VCaP (cell line): Measurements from ENCODE around the gene TEN1.

Experiments used
- H3K27ac ChIP-seq: fragments of 450-650 bp; 2 replicates; pipeline ENCODE4 v1.5.1; 2017
- CTCF ChIP-seq: fragments of 450-650 bp; conservative IDR thresholded peaks from 2 replicates; pipeline ENCODE4 v1.5.1; 2017; ENCODE audit warnings: mild to moderate bottlenecking, moderate library complexity

The TEN1 gene, protein sequence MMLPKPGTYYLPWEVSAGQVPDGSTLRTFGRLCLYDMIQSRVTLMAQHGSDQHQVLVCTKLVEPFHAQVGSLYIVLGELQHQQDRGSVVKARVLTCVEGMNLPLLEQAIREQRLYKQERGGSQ

DNA sequence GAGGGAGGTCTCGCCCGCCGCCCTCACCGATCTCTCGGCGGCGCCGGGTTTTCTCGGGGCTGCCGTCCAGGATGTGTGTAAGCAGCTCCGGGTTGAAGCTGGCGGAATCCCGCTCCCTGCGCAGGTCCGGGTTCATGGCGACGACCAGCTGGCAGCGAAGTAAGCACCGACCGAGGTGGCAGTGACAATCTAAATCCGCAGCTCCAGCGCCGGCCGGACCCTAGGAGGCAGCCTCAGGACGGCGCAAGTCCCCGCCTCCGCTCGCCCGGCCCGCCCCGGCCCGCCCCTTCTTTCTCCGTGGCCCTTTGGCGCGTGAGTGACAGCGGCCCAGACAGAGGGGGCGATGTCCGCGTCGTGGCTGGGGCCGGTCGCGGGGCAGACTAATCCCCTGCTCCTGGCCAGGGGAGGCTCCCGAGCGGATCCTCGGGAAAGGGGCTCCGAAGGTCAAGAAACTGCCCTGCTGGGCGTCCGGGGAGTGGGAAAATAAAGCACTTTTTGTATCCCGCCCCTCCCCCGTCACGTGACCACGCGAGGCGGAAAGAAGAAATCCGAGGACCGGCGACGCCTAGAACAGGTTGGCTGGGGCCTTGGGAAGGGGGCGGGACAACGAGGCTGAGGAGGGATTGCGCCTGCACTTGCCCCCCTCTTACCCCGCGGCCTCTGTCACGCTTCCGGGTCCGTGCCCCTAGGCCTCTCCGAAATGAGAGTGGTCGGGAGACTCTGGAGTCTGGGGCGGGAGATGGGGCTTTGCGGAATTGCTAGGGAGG is at the start of gene TEN1, which contains the start of gene ACOX1:
Gene TEN1, plus strand, starts transcription at position 303 of the 767 bp plus-strand sequence. CDS start 6,953 bp downstream, outside the sequence.
Gene ACOX1, minus strand, starts transcription at position 229 of the 767 bp plus-strand sequence. Its CDS starts 93 bp downstream, at position 136.
- TF ChIP-seq CTCF: peak; percentile 55
- peak within 1 kb of the TSS; percentile 98 for H3K27ac ChIP-seq

- no peak overlapping the region for H3K27ac ChIP-seq
- no peak for TF ChIP-seq CTCF
These were observed 48.0 kb upstream of the TEN1 start for GRCh38 chr17:75931062-75931461.

DNA sequence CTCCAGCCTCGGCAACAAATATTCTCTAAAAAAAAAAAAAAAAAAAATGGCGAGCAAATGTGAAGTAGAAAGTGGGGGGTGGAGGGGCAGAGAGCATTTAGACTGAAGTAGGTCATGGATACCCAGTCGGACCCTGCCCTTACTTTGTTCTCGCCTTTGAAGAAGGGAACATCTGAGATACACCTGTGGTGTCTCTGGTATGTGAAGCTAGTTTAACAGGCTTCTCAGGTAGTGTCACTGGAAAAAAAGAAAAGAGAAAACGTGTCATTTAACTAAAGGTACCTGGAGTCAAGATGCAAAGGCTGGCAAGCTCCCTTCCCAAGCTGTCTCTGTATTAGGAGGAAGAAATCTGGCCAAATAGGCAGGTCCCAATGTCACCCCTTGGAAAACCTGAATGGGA is 46.2 kb upstream of the TEN1 start:
- no peak overlapping the region for H3K27ac ChIP-seq
- no peak for TF ChIP-seq CTCF

- no peak overlapping the region for H3K27ac ChIP-seq
- no peak for TF ChIP-seq CTCF
These were observed 45.2 kb upstream of the TEN1 start for GRCh38 chr17:75933808-75934207.

DNA sequence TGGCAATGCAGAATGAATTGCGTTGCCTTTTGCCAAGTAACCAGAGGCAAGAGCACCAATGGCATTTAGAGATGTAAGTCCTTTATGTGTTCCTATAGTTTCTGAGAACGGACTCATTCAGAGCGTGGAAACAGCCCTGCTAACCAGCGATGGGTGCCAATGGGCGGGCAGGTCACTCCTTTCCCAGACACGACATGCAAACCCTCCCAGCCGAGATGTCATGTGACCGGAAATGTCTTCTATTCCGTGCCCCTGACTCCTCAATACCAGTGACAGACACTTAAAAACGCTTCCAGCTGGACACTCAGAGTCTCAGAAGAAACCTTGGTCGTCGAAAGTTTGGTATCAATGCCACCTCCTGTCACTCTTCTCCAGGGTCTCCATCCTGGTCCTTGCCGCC is 41.4 kb upstream of the TEN1 start:
- no peak overlapping the region for H3K27ac ChIP-seq
- TF ChIP-seq CTCF: no peak

DNA sequence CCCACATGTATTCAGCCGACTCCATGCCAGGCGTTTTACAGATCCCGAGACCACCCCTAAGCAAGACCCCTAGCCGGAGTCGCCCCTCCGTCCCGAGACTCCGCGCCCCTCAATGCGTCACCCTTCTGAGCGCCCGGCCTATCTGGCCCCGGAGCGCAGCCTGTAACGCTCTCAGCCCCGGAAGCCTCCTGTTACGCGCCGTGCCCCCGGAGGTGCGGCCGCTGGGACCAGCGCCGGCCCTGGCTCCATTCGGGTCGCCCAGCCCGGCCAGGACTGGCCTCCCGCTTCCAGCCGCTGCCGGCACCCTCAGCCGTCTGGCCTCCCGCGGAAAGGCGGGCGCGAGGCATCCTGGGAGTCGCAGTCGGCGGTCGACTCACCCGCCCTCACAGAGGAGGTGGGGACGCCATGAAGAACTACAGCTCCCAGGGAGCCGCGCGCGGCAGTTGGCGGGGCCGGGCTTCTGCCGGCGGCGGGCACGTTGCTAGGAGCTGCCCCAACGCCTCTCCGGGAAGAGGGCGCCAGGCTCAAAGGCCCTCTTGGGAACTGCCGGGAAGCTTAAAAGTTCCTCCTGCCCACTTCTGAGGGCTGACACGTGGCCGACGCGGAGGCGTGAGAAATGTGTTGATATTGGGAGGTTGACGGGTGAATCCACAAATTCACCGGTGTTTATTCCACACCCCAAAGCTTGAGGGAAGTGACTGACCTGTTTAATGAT is 38.2 kb upstream of the TEN1 start, which contains the start of gene FBF1:
Gene FBF1, minus strand, starts transcription at position 316 of the 715 bp plus-strand sequence. CDS start 2,893 bp downstream, outside the sequence.
- TF ChIP-seq CTCF: 0 out of 2 replicates have a peak, but pooled peaks have one; percentile 13
- H3K27ac ChIP-seq: peak within 1 kb of the TSS; percentile 77

GRCh38 chr17:75941442-75941819 is 37.6 kb upstream of the TEN1 start:
- 0 out of 2 replicates have a peak, but pooled peaks have one; percentile 1 for TF ChIP-seq CTCF
- H3K27ac ChIP-seq: peak overlapping the region; percentile 77
